NCI-H446 treated with DMSO at 0.1 percent for 48 hours (cell line): Measurements from ENCODE around the gene SMIM26.
"Not testable (repeated sequence)": the region's sequence is repeated elsewhere in the genome, so short reads cannot be mapped to it uniquely, and the experiment has no call there.

Experiments
- DNase-seq: peaks from one replicate; lab custom pipeline; 2025; lab: John Stamatoyannopoulos, UW

Gene SMIM26

GRCh38 chr20:18566892-18567738 is at the start of gene SMIM26:
TSS of gene SMIM26 (plus strand) at chr20:18567432. CDS start at chr20:18567479, 47 bp downstream.
- DNase-seq = peak; percentile 83

- not testable (repeated sequence) for DNase-seq
Measured at GRCh38 chr20:18522066-18522465, 45.2 kb upstream of the SMIM26 start.

GRCh38 chr20:18523066-18523465 is 44.2 kb upstream of the SMIM26 start:
- DNase-seq = no peak

- DNase-seq = no peak
Measured at GRCh38 chr20:18524646-18525045, 42.6 kb upstream of the SMIM26 start.

GRCh38 chr20:18526761-18527160 is 40.5 kb upstream of the SMIM26 start:
- not testable (repeated sequence) for DNase-seq

GRCh38 chr20:18527339-18527738 is 39.9 kb upstream of the SMIM26 start:
- no peak for DNase-seq

- no peak for DNase-seq
Measured at GRCh38 chr20:18527836-18528235, 39.4 kb upstream of the SMIM26 start.

- DNase-seq = no peak
Measured at GRCh38 chr20:18529041-18529440, 38.2 kb upstream of the SMIM26 start.

GRCh38 chr20:18532626-18533025 is 34.6 kb upstream of the SMIM26 start:
- DNase-seq = no peak

GRCh38 chr20:18533491-18533890 is 33.7 kb upstream of the SMIM26 start:
- DNase-seq = no peak

GRCh38 chr20:18533978-18534644 is 33.1 kb upstream of the SMIM26 start:
- no peak for DNase-seq

- DNase-seq = no peak
Measured at GRCh38 chr20:18537651-18538050, 29.6 kb upstream of the SMIM26 start.

GRCh38 chr20:18541741-18542140 is 25.5 kb upstream of the SMIM26 start:
- DNase-seq = no peak

- no peak for DNase-seq
Measured at GRCh38 chr20:18543216-18543615, 24.0 kb upstream of the SMIM26 start.

- peak; percentile 86 for DNase-seq
Measured at GRCh38 chr20:18543932-18544331, 23.3 kb upstream of the SMIM26 start.

GRCh38 chr20:18545566-18545965 is 21.7 kb upstream of the SMIM26 start:
- no peak for DNase-seq

GRCh38 chr20:18548465-18548864 is 18.8 kb upstream of the SMIM26 start:
- no peak for DNase-seq

- DNase-seq = no peak
Measured at GRCh38 chr20:18553746-18554145, 13.5 kb upstream of the SMIM26 start.

- DNase-seq = no peak
Measured at GRCh38 chr20:18567739-18568091, 483 bp downstream of the SMIM26 start.

GRCh38 chr20:18571009-18571408 is 3.8 kb downstream of the SMIM26 start:
- no peak for DNase-seq

GRCh38 chr20:18571578-18571977 is 4.3 kb downstream of the SMIM26 start:
- no peak for DNase-seq

GRCh38 chr20:18577942-18578341 is 10.7 kb downstream of the SMIM26 start:
- DNase-seq = no peak

- no peak for DNase-seq
Measured at GRCh38 chr20:18578581-18578980, 11.3 kb downstream of the SMIM26 start.
